Measurements from ENCODE around the gene SIX2. TPM values are rescaled to one million over a fixed set of nuclear protein-coding genes. Genes with fewer than 3 reads are reported as not detected.

Gene SIX2
- total RNA-seq, 2 experiments from 2014 or later: not detected

- Mint-ChIP-seq H3K27ac (no peak overlapping the region), H3K36me3 (ENCODE audit: low read depth) (no peaks in the 10 kb centered on the region), H3K27me3 (peaks cover 19% of the 10 kb centered on the region), H3K4me1 (no peaks in the 10 kb centered on the region), H3K9me3 (no peaks in the 10 kb centered on the region), H3K4me3 (no peak overlapping the region)
- ChIA-PET CTCF (interaction anchor here (0.8 to 3.8 kb wide), 17 partner anchors 10 to 798 kb away, joined by 3 to 40 read pairs (median 4); no protein-coding TSS in a partner anchor), POLR2A (interaction anchor here (1.1 kb wide), 1 partner anchor 516 kb away, joined by 3 read pairs; no protein-coding TSS in a partner anchor)
- no peak for DNase-seq
These were observed 28.2 kb downstream of the SIX2 start for GRCh38 chr2:44980751-44981713.

- no peak overlapping the region for H3K27ac Mint-ChIP-seq
- ChIA-PET CTCF (interaction anchor here (0.7 to 3.8 kb wide), 5 partner anchors 31 to 799 kb away, joined by 3 to 40 read pairs (median 5); no protein-coding TSS in a partner anchor), POLR2A (no interaction called here)
- DNase-seq: no peak
- no peaks in the 10 kb centered on the region for H3K4me1 Mint-ChIP-seq
- H3K4me3 Mint-ChIP-seq: no peak overlapping the region
- H3K9me3 Mint-ChIP-seq: no peaks in the 10 kb centered on the region
- H3K27me3 Mint-ChIP-seq: peaks cover 19% of the 10 kb centered on the region
- no peaks in the 10 kb centered on the region for H3K36me3 Mint-ChIP-seq (ENCODE audit: low read depth)
These were observed 29.7 kb downstream of the SIX2 start for GRCh38 chr2:44979581-44979980.

GRCh38 chr2:44975571-44976450 is 33.4 kb downstream of the SIX2 start:
- Mint-ChIP-seq H3K4me3 (no peak overlapping the region), H3K4me1 (no peaks in the 10 kb centered on the region), H3K9me3 (no peaks in the 10 kb centered on the region), H3K27me3 (peaks cover 11% of the 10 kb centered on the region), H3K27ac (no peak overlapping the region), H3K36me3 (ENCODE audit: low read depth) (no peaks in the 10 kb centered on the region)
- ChIA-PET CTCF (no interaction called here), POLR2A (no interaction called here)
- no peak for DNase-seq

- DNase-seq: no peak
- Mint-ChIP-seq H3K27ac (no peak overlapping the region), H3K4me1 (no peaks in the 10 kb centered on the region), H3K27me3 (peaks cover 9% of the 10 kb centered on the region), H3K9me3 (no peaks in the 10 kb centered on the region), H3K4me3 (no peak overlapping the region), H3K36me3 (ENCODE audit: low read depth) (no peaks in the 10 kb centered on the region)
- POLR2A ChIA-PET: no interaction called here
- CTCF ChIA-PET: interaction anchor here (0.7 kb wide), 2 partner anchors 545 to 1060 kb away, joined by 3 to 4 read pairs; no protein-coding TSS in a partner anchor
These were observed 35.1 kb downstream of the SIX2 start for GRCh38 chr2:44974064-44974715.

- Mint-ChIP-seq H3K27ac (no peak overlapping the region), H3K27me3 (peaks cover 4% of the 10 kb centered on the region), H3K36me3 (ENCODE audit: low read depth) (no peaks in the 10 kb centered on the region), H3K4me3 (no peak overlapping the region), H3K4me1 (no peaks in the 10 kb centered on the region), H3K9me3 (no peaks in the 10 kb centered on the region)
- no peak for DNase-seq
- CTCF ChIA-PET: interaction anchor here (1.6 kb wide), 1 partner anchor 18 kb away, joined by 5 read pairs; no protein-coding TSS in a partner anchor
- POLR2A ChIA-PET: no interaction called here
These were observed 36.3 kb downstream of the SIX2 start for GRCh38 chr2:44972771-44973535.

GRCh38 chr2:44970846-44971450 is 38.3 kb downstream of the SIX2 start:
- no peak for DNase-seq
- POLR2A ChIA-PET: no interaction called here
- Mint-ChIP-seq H3K27ac (no peak overlapping the region), H3K4me3 (no peak overlapping the region), H3K4me1 (no peaks in the 10 kb centered on the region), H3K36me3 (ENCODE audit: low read depth) (no peaks in the 10 kb centered on the region), H3K9me3 (no peaks in the 10 kb centered on the region), H3K27me3 (no peaks in the 10 kb centered on the region)
- CTCF ChIA-PET: interaction anchor here (1.0 to 1.7 kb wide), 2 partner anchors 10 to 492 kb away, joined by 3 to 4 read pairs; no protein-coding TSS in a partner anchor

- DNase-seq: no peak
- H3K36me3 Mint-ChIP-seq (ENCODE audit: low read depth): no peaks in the 10 kb centered on the region
- no peaks in the 10 kb centered on the region for H3K9me3 Mint-ChIP-seq
- H3K4me1 Mint-ChIP-seq: no peaks in the 10 kb centered on the region
- H3K27ac Mint-ChIP-seq: no peak overlapping the region
- CTCF ChIA-PET: interaction anchor here (1.0 to 1.7 kb wide), 2 partner anchors 11 to 491 kb away, joined by 3 to 4 read pairs; no protein-coding TSS in a partner anchor
- H3K27me3 Mint-ChIP-seq: no peaks in the 10 kb centered on the region
- POLR2A ChIA-PET: no interaction called here
- no peak overlapping the region for H3K4me3 Mint-ChIP-seq
These were observed 39.3 kb downstream of the SIX2 start for GRCh38 chr2:44969936-44970335.

GRCh38 chr2:44967727-44968432 is 41.4 kb downstream of the SIX2 start:
- Mint-ChIP-seq H3K36me3 (ENCODE audit: low read depth) (no peaks in the 10 kb centered on the region), H3K4me1 (no peaks in the 10 kb centered on the region), H3K27me3 (peaks cover 3% of the 10 kb centered on the region), H3K27ac (no peak overlapping the region), H3K4me3 (no peak overlapping the region), H3K9me3 (no peaks in the 10 kb centered on the region)
- ChIA-PET CTCF (no interaction called here), POLR2A (no interaction called here)
- DNase-seq: no peak

- H3K4me1 Mint-ChIP-seq: no peaks in the 10 kb centered on the region
- H3K27ac Mint-ChIP-seq: no peak overlapping the region
- H3K36me3 Mint-ChIP-seq (ENCODE audit: low read depth): no peaks in the 10 kb centered on the region
- POLR2A ChIA-PET: no interaction called here
- H3K9me3 Mint-ChIP-seq: no peaks in the 10 kb centered on the region
- DNase-seq: no peak
- CTCF ChIA-PET: no interaction called here
- peaks cover 5% of the 10 kb centered on the region for H3K27me3 Mint-ChIP-seq
- no peak overlapping the region for H3K4me3 Mint-ChIP-seq
These were observed 42.2 kb downstream of the SIX2 start for GRCh38 chr2:44967056-44967455.

- Mint-ChIP-seq H3K9me3 (no peaks in the 10 kb centered on the region), H3K4me3 (no peak overlapping the region), H3K4me1 (no peaks in the 10 kb centered on the region), H3K36me3 (ENCODE audit: low read depth) (no peaks in the 10 kb centered on the region), H3K27me3 (peaks cover 9% of the 10 kb centered on the region), H3K27ac (no peak overlapping the region)
- ChIA-PET POLR2A (no interaction called here), CTCF (no interaction called here)
- DNase-seq: no peak
These were observed 43.6 kb downstream of the SIX2 start for GRCh38 chr2:44965684-44966083.

- H3K36me3 Mint-ChIP-seq (ENCODE audit: low read depth): no peaks in the 10 kb centered on the region
- no peak overlapping the region for H3K4me3 Mint-ChIP-seq
- CTCF ChIA-PET: no interaction called here
- DNase-seq: no peak
- POLR2A ChIA-PET: interaction anchor here (0.7 kb wide), 1 partner anchor 32 kb away, joined by 3 read pairs; no protein-coding TSS in a partner anchor
- no peaks in the 10 kb centered on the region for H3K4me1 Mint-ChIP-seq
- no peaks in the 10 kb centered on the region for H3K9me3 Mint-ChIP-seq
- H3K27me3 Mint-ChIP-seq: peaks cover 14% of the 10 kb centered on the region
- H3K27ac Mint-ChIP-seq: no peak overlapping the region
These were observed 44.5 kb downstream of the SIX2 start for GRCh38 chr2:44964752-44965236.

Data from activated CD4-positive, alpha-beta memory T cell treated with anti-CD3 and anti-CD28 coated beads, Interleukin-2, amount 10 ng/mL, durations not matched to agents 7 days and 5 days (primary cell).